GM23338 (cell line): ENCODE measurements around the gene CACNA2D4.

Source experiments
- CREB1 ChIP-seq: fragments of 250-450 bp; sonication (Bioruptor Pico); IDR thresholded peaks from 2 replicates; pipeline ENCODE4 v1.5.0; 2020; ENCODE audit warnings: low read depth, mild to moderate bottlenecking, moderate library complexity
- ETS1 ChIP-seq: IDR thresholded peaks from 2 replicates; pipeline ENCODE4 v1.6.1; 2016; ENCODE audit warnings: antibody characterized with exemption
- EZH2 ChIP-seq: fragments of 200-600 bp; sonication (generic); IDR thresholded peaks from one replicate; pipeline ENCODE4 v1.8.0; 2017; ENCODE audit warnings: antibody characterized with exemption, mild to moderate bottlenecking, low read depth; ENCODE audit not compliant: unreplicated experiment
- EZH2phosphoT487 ChIP-seq: fragments of 200-600 bp; sonication (generic); IDR thresholded peaks from one replicate; pipeline ENCODE4 v1.8.1; 2018; ENCODE audit warnings: antibody characterized with exemption; ENCODE audit not compliant: unreplicated experiment
- JUNB ChIP-seq: IDR thresholded peaks from one replicate; pipeline ENCODE4 v1.6.1; 2016; ENCODE audit warnings: antibody characterized with exemption; ENCODE audit not compliant: unreplicated experiment
- POLR2AphosphoS5 ChIP-seq: IDR thresholded peaks from 2 replicates; pipeline ENCODE4 v1.6.1; 2016; ENCODE audit warnings: antibody characterized with exemption, low read depth
- REST ChIP-seq: IDR thresholded peaks from one replicate; pipeline ENCODE4 v1.6.1; 2018; ENCODE audit warnings: antibody characterized with exemption; ENCODE audit not compliant: unreplicated experiment
- ZNF331 ChIP-seq: fragments of 250-450 bp; sonication (Bioruptor Pico); IDR thresholded peaks from 2 replicates; pipeline ENCODE4 v1.5.0; 2020; ENCODE audit warnings: low read depth, mild to moderate bottlenecking, moderate library complexity
- TF ChIP-seq, protein P1 (sequence below), 2 experiments: fragments of 200-600 bp in 1 of 2; sonication (generic) in 1 of 2; conservative IDR thresholded peaks; 2 replicates each; pipeline versions ENCODE4 v1.5.1 to v1.6.1; 2016 to 2017; ENCODE audit warnings: antibody characterized with exemption in 2 of 2, low read depth in 2 of 2, mild to moderate bottlenecking in 2 of 2, moderate library complexity in 1 of 2

DNA sequence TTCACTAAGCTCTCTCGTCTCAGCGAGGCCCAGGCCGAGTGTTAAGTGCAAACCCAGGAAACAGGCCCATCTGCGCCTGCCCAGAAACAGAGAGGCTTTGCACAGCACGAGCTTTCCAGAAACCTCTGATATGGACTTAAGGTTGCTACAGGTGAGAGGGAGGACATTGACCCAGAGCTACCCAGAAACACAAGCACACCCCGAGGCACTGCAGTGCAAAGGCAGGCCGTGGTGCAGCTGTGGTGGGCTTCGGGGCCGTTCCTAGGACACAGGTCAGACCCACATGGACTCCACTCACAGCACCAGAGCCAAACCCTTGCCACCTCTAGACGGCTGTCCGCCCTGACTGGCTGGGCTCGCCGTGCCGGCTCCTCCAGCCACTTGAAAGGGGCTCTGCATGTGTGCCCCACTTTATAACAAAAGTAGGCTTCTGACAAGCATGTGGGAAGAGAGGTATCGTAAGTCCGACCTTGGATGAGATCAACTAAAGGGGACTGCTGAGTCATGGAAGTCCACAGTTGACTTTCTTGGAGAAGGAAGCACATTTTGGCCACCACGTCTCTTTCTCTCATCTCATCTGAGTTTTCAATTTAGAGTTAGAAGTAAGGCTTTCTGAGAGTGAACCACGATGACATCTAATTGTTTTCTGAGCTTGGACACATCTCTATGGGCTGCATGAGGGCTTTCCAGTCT is 38.2 kb downstream of the CACNA2D4 start:
- TF ChIP-seq, protein P1, sequence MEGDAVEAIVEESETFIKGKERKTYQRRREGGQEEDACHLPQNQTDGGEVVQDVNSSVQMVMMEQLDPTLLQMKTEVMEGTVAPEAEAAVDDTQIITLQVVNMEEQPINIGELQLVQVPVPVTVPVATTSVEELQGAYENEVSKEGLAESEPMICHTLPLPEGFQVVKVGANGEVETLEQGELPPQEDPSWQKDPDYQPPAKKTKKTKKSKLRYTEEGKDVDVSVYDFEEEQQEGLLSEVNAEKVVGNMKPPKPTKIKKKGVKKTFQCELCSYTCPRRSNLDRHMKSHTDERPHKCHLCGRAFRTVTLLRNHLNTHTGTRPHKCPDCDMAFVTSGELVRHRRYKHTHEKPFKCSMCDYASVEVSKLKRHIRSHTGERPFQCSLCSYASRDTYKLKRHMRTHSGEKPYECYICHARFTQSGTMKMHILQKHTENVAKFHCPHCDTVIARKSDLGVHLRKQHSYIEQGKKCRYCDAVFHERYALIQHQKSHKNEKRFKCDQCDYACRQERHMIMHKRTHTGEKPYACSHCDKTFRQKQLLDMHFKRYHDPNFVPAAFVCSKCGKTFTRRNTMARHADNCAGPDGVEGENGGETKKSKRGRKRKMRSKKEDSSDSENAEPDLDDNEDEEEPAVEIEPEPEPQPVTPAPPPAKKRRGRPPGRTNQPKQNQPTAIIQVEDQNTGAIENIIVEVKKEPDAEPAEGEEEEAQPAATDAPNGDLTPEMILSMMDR (conservative IDR thresholded peaks at IDR 0.05; ENCODE audit: low read depth in 2 of 2) = no peak
- TF ChIP-seq EZH2 (no peak), POLR2AphosphoS5 (no peak), REST (no peak), CREB1 (CRISPR knock-in tag) (no peak), EZH2phosphoT487 (no peak), JUNB (no peak), ZNF331 (no peak), ETS1 (no peak)
